Large intestine (tissue), 3 donors: Measurements from ENCODE around the gene PHF21B. TPM values are rescaled to one million over a fixed set of nuclear protein-coding genes. Genes with fewer than 3 reads are reported as not detected.

Experiments used
- DNase-seq, 2 donors: peaks; one replicate each; pipeline versions ENCODE4 v3.0.0 to v3.0.0-alpha.2; 2013
- H3K27ac ChIP-seq: one replicate; pipeline ENCODE4 v1.5.1; 2013; ENCODE audit warnings: low read length
- H3K27me3 ChIP-seq: 2 replicates; pipeline ENCODE4 v1.6.1; 2013; ENCODE audit warnings: low read length; ENCODE audit not compliant: control insufficient read depth, insufficient read depth
- H3K36me3 ChIP-seq: 2 replicates; pipeline ENCODE4 v1.6.1; 2013; ENCODE audit warnings: low read length; ENCODE audit not compliant: control insufficient read depth, insufficient read depth
- H3K4me1 ChIP-seq: one replicate; pipeline ENCODE4 v1.6.1; 2013; ENCODE audit warnings: low read length; ENCODE audit not compliant: control insufficient read depth, insufficient read depth
- H3K4me3 ChIP-seq: one replicate; pipeline ENCODE4 v1.5.1; 2013; ENCODE audit warnings: low read length
- H3K9me3 ChIP-seq: one replicate; pipeline ENCODE4 v1.6.1; 2013; ENCODE audit warnings: mild to moderate bottlenecking, low read depth, low read length, moderate library complexity; ENCODE audit not compliant: control insufficient read depth
- WGBS: methylation state at CpG from one replicate; pipeline ENCODE4 v1.1.5; 2013; ENCODE audit warnings: low lambda C conversion rate; ENCODE audit not compliant: insufficient coverage; 5-methylcytosine and 5-hydroxymethylcytosine counted together
- polyA plus RNA-seq: library from polyadenylated mRNA; unstranded; fragments of 120-200 nt; gene quantifications from one replicate; pipeline ENCODE4 v1.2.1, GENCODE V29; 2013

PHF21B gene
- polyA plus RNA-seq, 1 donor: 0.63 TPM

DNA sequence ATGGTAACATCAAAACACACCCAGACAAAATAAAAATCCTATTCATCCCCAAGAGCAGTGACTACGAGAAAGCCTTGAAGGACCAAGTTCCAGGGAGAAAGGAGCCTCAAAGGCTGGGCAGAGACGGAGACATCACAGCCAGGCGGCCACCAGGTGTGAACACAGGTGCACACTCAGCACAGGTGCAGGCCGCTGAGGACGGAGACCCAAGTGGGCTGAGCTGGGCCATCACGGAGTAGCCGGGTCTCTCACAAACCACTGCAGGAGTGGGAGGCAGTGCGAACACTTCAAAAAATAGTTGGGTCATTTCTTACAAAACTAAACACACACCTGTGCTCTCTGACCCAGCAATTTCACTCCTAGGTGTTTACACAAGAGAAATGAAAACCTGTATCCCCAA, 72.6 kb downstream of the PHF21B start:
- Histone ChIP-seq H3K4me1 (no peaks in the 10 kb centered on the region), H3K27ac (no peak overlapping the region), H3K9me3 (no peaks in the 10 kb centered on the region), H3K27me3 (no peaks in the 10 kb centered on the region), H3K4me3 (no peak overlapping the region), H3K36me3 (no peaks in the 10 kb centered on the region)
- 79% methylated on average over 2 of the region's 8 CpGs for WGBS
- no peak for DNase-seq

- no CpG with 5 or more reads among the region's 16 CpGs for WGBS
- H3K4me3 ChIP-seq: no peak overlapping the region
- H3K4me1 ChIP-seq: no peaks in the 10 kb centered on the region
- no peaks in the 10 kb centered on the region for H3K36me3 ChIP-seq
- DNase-seq: no peak
- no peak overlapping the region for H3K27ac ChIP-seq
- peaks cover 8% of the 10 kb centered on the region for H3K27me3 ChIP-seq
- no peaks in the 10 kb centered on the region for H3K9me3 ChIP-seq
Measured at GRCh38 chr22:44936201-44936600, 73.6 kb downstream of the PHF21B start.

GRCh38 chr22:44935724-44936123, 74.1 kb downstream of the PHF21B start:
- no peak overlapping the region for H3K27ac ChIP-seq
- no peaks in the 10 kb centered on the region for H3K36me3 ChIP-seq
- no peak overlapping the region for H3K4me3 ChIP-seq
- no peaks in the 10 kb centered on the region for H3K9me3 ChIP-seq
- peaks cover 12% of the 10 kb centered on the region for H3K27me3 ChIP-seq
- H3K4me1 ChIP-seq: no peaks in the 10 kb centered on the region
- no CpG with 5 or more reads among the region's 11 CpGs for WGBS
- DNase-seq: no peak

DNA sequence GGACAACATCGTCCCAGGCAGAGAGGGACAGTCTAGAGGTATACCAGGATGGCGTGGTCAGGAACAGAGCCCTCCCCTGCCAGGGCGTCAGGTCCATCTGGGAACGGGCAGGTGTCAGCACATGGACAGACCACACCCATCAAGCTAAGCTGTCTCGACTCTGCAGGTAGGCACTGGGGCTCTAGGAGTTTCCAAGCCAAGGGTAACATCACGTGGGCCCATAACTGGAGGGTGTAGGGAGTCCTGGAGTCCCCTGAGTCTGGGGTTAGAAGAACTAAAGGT, 75.4 kb downstream of the PHF21B start:
- no peaks in the 10 kb centered on the region for H3K9me3 ChIP-seq
- H3K36me3 ChIP-seq: no peaks in the 10 kb centered on the region
- no peak for DNase-seq
- no CpG with 5 or more reads among the region's 6 CpGs for WGBS
- H3K27ac ChIP-seq: no peak overlapping the region
- H3K4me1 ChIP-seq: no peaks in the 10 kb centered on the region
- H3K4me3 ChIP-seq: no peak overlapping the region
- peaks cover 12% of the 10 kb centered on the region for H3K27me3 ChIP-seq

DNA sequence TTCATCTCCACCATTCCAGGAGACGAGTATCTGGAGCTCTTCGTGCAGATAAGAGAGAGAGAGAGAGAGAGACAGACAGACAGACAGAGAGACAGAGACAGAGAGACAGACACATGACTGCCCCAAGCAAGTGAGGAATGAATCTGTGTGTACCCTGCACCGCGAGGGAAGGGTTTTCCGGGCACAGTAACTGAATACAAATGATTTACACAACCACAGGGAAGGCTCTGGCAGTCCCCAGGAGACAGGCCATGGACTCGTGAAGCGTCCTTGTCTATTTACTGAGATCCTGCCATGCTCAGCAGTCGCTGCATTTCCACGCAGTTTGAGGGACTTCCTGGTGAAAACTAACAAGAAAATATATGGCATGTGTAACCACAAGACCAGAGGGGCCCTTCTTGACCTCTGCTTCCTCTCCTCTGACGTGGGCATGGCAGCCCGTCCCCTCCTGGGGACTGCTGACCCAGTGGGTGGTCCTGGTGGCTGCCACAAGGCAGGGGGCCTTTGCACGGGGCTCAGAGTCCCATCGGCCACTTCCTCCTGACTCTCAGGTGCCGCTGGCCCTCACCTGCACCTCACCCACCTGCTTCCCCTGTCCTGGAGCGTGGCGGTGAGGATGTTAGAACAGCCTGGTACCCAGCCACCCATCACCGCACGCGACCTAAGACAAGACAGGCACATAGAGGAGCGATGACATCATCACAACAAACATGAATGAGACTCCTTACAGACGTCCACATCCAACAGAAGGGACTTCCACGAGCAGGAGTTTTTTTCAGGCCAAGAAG, 75.9 kb downstream of the PHF21B start:
- 46% methylated on average over 3 of the region's 22 CpGs for WGBS
- no peak overlapping the region for H3K4me3 ChIP-seq
- no peak for DNase-seq
- H3K27ac ChIP-seq: no peak overlapping the region
- H3K27me3 ChIP-seq: peaks cover 12% of the 10 kb centered on the region
- H3K4me1 ChIP-seq: no peaks in the 10 kb centered on the region
- no peaks in the 10 kb centered on the region for H3K9me3 ChIP-seq
- no peaks in the 10 kb centered on the region for H3K36me3 ChIP-seq

DNA sequence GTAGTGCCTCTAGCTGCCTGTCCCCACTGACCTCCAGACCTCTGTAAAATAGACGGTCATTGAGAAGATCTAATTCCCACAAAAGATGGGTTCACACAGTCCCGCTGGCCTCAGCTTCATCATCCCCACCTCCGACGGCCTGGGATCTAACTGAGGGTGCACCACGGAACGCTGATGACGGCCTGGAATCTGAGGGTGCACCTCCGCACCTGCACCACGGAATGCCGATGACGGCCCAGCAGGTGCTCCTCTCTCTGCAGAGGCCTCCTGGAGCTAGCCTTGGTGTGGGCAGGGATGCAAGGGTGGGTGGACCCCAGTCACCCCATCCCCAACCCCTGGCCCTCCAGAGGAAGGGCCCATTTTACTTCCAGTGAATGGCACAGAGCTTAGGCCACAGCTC, 77.3 kb downstream of the PHF21B start:
- H3K27ac ChIP-seq: no peak overlapping the region
- peaks cover 12% of the 10 kb centered on the region for H3K27me3 ChIP-seq
- no CpG with 5 or more reads among the region's 11 CpGs for WGBS
- no peak for DNase-seq
- no peaks in the 10 kb centered on the region for H3K9me3 ChIP-seq
- no peaks in the 10 kb centered on the region for H3K4me1 ChIP-seq
- no peak overlapping the region for H3K4me3 ChIP-seq
- no peaks in the 10 kb centered on the region for H3K36me3 ChIP-seq

DNA sequence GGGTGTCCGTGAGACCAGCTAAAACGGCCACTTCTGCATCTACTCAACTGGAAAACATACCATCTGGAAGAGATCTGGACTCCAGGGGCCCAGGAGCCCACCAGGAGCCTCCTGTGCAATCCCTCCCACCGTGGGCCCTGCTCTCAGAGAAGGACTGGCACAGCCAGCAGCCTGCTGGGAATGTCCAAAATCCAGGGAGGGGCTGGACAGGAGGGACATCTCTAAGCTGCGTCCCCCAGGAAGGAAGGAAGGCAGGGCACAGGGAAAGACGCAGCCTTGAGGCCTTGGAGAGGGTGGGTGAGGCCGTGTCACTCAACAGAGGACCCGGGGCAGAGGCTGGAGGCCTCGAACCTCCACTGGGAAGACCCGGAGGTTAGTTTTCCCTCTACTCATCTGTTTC, 78.0 kb downstream of the PHF21B start:
- Histone ChIP-seq H3K9me3 (no peaks in the 10 kb centered on the region), H3K4me1 (no peaks in the 10 kb centered on the region), H3K36me3 (no peaks in the 10 kb centered on the region), H3K27ac (no peak overlapping the region), H3K27me3 (peaks cover 12% of the 10 kb centered on the region), H3K4me3 (no peak overlapping the region)
- WGBS: no CpG with 5 or more reads among the region's 9 CpGs
- no peak for DNase-seq

GRCh38 chr22:44931077-44931540, 78.7 kb downstream of the PHF21B start:
- Histone ChIP-seq H3K9me3 (no peaks in the 10 kb centered on the region), H3K4me1 (no peaks in the 10 kb centered on the region), H3K36me3 (no peaks in the 10 kb centered on the region), H3K4me3 (no peak overlapping the region), H3K27me3 (peaks cover 12% of the 10 kb centered on the region), H3K27ac (no peak overlapping the region)
- DNase-seq: no peak
- WGBS: no CpG with 5 or more reads among the region's 26 CpGs

DNA sequence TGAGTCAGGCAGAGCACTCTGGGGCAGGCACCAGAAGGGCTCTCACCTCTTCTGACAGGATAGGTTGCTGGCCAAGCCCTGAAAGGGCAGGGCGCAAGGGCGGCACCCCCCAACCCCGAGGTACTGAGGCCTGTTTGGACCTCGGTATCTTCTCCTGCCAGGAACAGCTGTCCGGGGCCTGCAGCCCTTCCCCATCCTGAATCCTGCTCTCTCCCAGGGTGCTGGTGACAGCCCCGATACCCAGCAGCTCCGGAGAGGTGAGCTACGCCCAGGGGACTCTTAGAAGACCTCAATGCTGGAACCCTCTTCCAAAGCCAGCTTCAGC, 79.1 kb downstream of the PHF21B start:
- peaks cover 12% of the 10 kb centered on the region for H3K27me3 ChIP-seq
- no peaks in the 10 kb centered on the region for H3K36me3 ChIP-seq
- H3K9me3 ChIP-seq: no peaks in the 10 kb centered on the region
- no peak overlapping the region for H3K27ac ChIP-seq
- WGBS: no CpG with 5 or more reads among the region's 8 CpGs
- H3K4me1 ChIP-seq: no peaks in the 10 kb centered on the region
- H3K4me3 ChIP-seq: no peak overlapping the region
- DNase-seq: no peak

GRCh38 chr22:44930016-44930710, 79.6 kb downstream of the PHF21B start:
- Histone ChIP-seq H3K27me3 (peaks cover 12% of the 10 kb centered on the region), H3K36me3 (no peaks in the 10 kb centered on the region), H3K27ac (no peak overlapping the region), H3K4me3 (no peak overlapping the region), H3K9me3 (no peaks in the 10 kb centered on the region), H3K4me1 (no peaks in the 10 kb centered on the region)
- no peak for DNase-seq
- WGBS: no CpG with 5 or more reads among the region's 13 CpGs
